ENCODE data around the gene ZNF41. TPM values are rescaled to one million over a fixed set of nuclear protein-coding genes. Genes with fewer than 3 reads are reported as not detected.

Gene ZNF41
- total RNA-seq: 10 to 100 TPM in 1 of 4 donors, 1 to 10 TPM in 3; 5.5 to 11.3 (median 6.5) TPM

GRCh38 chrX:47482512-47483305, at the start of gene ZNF41:
Gene ZNF41 (minus strand): TSS chrX:47483222. CDS start chrX:47467481, 15,741 bp downstream.
- DNase-seq (ENCODE audit: low spot score in 2 of 2): peak; percentile 79 to 80
- H3K9me3 ChIP-seq: no peaks in the 10 kb centered on the region
- peak within 1 kb of the TSS; percentile 98 for H3K27ac ChIP-seq
- H3K27me3 ChIP-seq: no peaks in the 10 kb centered on the region
- WGBS: 40% methylated on average over 32 of the region's 77 CpGs
- no peak for TF ChIP-seq EP300 (IDR thresholded peaks at IDR 0.05)
- TF ChIP-seq POLR2AphosphoS5 (IDR thresholded peaks at IDR 0.05): peak in 2 of 3 donors; percentile 33 to 50
- peak in 1 of 2 donors; percentile 39 for TF ChIP-seq POLR2A (IDR thresholded peaks at IDR 0.05)
- peak within 1 kb of the TSS; percentile 81 for H3K4me3 ChIP-seq
- peaks cover 10% of the 10 kb centered on the region for H3K4me1 ChIP-seq
- no peaks in the 10 kb centered on the region for H3K36me3 ChIP-seq

DNA sequence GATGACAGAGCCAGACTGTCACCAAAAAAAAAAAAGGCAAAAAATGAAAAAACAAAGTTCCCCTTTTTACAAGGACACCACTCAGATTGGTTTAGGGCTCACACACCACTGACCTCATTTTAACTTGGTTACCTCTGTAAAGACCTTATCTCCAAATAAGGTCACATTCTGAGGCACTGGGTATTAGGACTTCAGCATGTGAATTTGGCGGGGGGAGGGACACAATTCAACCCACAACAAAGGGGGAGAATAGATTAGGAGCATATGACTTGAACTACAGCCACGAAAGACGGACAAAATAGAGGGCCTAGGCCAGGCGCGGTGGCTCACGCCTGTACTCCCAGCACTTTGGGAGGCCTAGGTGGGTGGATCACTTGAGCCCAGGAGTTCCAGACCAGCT, 47.0 kb upstream of the ZNF41 start:
- Histone ChIP-seq H3K36me3 (no peaks in the 10 kb centered on the region), H3K27me3 (no peaks in the 10 kb centered on the region), H3K4me3 (no peak overlapping the region), H3K9me3 (no peaks in the 10 kb centered on the region), H3K27ac (no peak overlapping the region), H3K4me1 (no peaks in the 10 kb centered on the region)
- 85% methylated on average over 6 of the region's 6 CpGs for WGBS
- DNase-seq (ENCODE audit: low spot score in 2 of 2): no peak
- TF ChIP-seq, protein P1, sequence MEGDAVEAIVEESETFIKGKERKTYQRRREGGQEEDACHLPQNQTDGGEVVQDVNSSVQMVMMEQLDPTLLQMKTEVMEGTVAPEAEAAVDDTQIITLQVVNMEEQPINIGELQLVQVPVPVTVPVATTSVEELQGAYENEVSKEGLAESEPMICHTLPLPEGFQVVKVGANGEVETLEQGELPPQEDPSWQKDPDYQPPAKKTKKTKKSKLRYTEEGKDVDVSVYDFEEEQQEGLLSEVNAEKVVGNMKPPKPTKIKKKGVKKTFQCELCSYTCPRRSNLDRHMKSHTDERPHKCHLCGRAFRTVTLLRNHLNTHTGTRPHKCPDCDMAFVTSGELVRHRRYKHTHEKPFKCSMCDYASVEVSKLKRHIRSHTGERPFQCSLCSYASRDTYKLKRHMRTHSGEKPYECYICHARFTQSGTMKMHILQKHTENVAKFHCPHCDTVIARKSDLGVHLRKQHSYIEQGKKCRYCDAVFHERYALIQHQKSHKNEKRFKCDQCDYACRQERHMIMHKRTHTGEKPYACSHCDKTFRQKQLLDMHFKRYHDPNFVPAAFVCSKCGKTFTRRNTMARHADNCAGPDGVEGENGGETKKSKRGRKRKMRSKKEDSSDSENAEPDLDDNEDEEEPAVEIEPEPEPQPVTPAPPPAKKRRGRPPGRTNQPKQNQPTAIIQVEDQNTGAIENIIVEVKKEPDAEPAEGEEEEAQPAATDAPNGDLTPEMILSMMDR (IDR thresholded peaks at IDR 0.05): no peak
- TF ChIP-seq POLR2A (IDR thresholded peaks at IDR 0.05) (no peak), EP300 (IDR thresholded peaks at IDR 0.05) (no peak), POLR2AphosphoS5 (IDR thresholded peaks at IDR 0.05) (no peak)

GRCh38 chrX:47529548-47529947, 46.5 kb upstream of the ZNF41 start:
- TF ChIP-seq EP300 (IDR thresholded peaks at IDR 0.05) (no peak), POLR2A (IDR thresholded peaks at IDR 0.05) (no peak), POLR2AphosphoS5 (IDR thresholded peaks at IDR 0.05) (no peak)
- TF ChIP-seq, protein P1 (IDR thresholded peaks at IDR 0.05): no peak
- WGBS: 89% methylated on average over 8 of the region's 8 CpGs

DNA sequence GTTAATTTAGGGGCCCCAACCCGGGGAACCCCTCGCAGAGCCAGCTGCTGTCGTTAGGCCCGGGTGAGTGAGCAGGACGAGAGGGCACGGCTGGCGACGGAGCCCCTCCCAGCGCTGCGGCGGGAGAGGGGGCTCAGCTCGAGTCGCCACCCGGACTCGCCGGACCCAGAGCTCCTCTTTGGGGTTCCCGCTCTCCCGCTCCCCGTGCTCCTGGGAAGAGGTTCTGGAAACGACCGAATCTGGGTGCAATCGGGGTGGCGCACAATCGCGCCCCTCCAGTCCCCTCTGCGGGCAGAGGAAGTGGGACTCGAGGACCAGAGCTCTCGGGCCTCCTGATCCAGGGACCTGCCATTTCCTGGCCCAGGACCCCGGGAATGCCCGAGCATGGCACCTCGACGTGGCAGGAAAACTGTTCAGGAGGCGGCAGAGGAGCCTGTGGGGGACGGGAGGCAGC, 40.7 kb upstream of the ZNF41 start:
- no peaks in the 10 kb centered on the region for H3K36me3 ChIP-seq
- peak overlapping the region; percentile 55 for H3K4me3 ChIP-seq
- DNase-seq (ENCODE audit: low spot score in 2 of 2): no peak
- no peaks in the 10 kb centered on the region for H3K27me3 ChIP-seq
- no peaks in the 10 kb centered on the region for H3K4me1 ChIP-seq
- no peak overlapping the region for H3K27ac ChIP-seq
- no CpG with 5 or more reads among the region's 34 CpGs for WGBS
- no peaks in the 10 kb centered on the region for H3K9me3 ChIP-seq
- no peak for TF ChIP-seq EP300 (IDR thresholded peaks at IDR 0.05)
- no peak for TF ChIP-seq POLR2AphosphoS5 (IDR thresholded peaks at IDR 0.05)
- TF ChIP-seq, protein P1 (IDR thresholded peaks at IDR 0.05): no peak
- no peak for TF ChIP-seq POLR2A (IDR thresholded peaks at IDR 0.05)

More at GRCh38 chrX:47529548-47529947, 46.5 kb upstream of the ZNF41 start:
- Histone ChIP-seq H3K4me3 (no peak overlapping the region), H3K4me1 (no peaks in the 10 kb centered on the region), H3K36me3 (no peaks in the 10 kb centered on the region), H3K27ac (no peak overlapping the region), H3K9me3 (no peaks in the 10 kb centered on the region), H3K27me3 (no peaks in the 10 kb centered on the region)
- DNase-seq (ENCODE audit: low spot score in 2 of 2): no peak

- Histone ChIP-seq H3K36me3 (no peaks in the 10 kb centered on the region), H3K4me1 (no peaks in the 10 kb centered on the region), H3K9me3 (no peaks in the 10 kb centered on the region), H3K27ac (no peak overlapping the region), H3K4me3 (peak overlapping the region; percentile 55), H3K27me3 (no peaks in the 10 kb centered on the region)
- DNase-seq (ENCODE audit: low spot score in 2 of 2): peak; percentile 86 to 87
- TF ChIP-seq POLR2AphosphoS5 (IDR thresholded peaks at IDR 0.05) (peak in 1 of 3 donors; percentile 33), EP300 (IDR thresholded peaks at IDR 0.05) (no peak), POLR2A (IDR thresholded peaks at IDR 0.05) (no peak)
- TF ChIP-seq, protein P1 (IDR thresholded peaks at IDR 0.05): peak; percentile 56 to 74
- 22% methylated on average over 23 of the region's 33 CpGs for WGBS
Observed at GRCh38 chrX:47523297-47523696, 40.3 kb upstream of the ZNF41 start.
